Activated CD4-positive, CD25-positive, alpha-beta regulatory T cell treated with anti-CD3 and anti-CD28 coated beads, Interleukin-2, amount 50 U/mL, for 16 hours (primary cell): ENCODE data around the gene BCL6.
A peak's percentile ranks its signal among the peaks of the same experiment; 100 is the strongest.

ENCODE experiments used
- DNase-seq: peaks from one replicate; pipeline ENCODE4 v3.0.0-alpha.2; 2020; ENCODE audit warnings: low read depth, low spot score

Gene BCL6

DNA sequence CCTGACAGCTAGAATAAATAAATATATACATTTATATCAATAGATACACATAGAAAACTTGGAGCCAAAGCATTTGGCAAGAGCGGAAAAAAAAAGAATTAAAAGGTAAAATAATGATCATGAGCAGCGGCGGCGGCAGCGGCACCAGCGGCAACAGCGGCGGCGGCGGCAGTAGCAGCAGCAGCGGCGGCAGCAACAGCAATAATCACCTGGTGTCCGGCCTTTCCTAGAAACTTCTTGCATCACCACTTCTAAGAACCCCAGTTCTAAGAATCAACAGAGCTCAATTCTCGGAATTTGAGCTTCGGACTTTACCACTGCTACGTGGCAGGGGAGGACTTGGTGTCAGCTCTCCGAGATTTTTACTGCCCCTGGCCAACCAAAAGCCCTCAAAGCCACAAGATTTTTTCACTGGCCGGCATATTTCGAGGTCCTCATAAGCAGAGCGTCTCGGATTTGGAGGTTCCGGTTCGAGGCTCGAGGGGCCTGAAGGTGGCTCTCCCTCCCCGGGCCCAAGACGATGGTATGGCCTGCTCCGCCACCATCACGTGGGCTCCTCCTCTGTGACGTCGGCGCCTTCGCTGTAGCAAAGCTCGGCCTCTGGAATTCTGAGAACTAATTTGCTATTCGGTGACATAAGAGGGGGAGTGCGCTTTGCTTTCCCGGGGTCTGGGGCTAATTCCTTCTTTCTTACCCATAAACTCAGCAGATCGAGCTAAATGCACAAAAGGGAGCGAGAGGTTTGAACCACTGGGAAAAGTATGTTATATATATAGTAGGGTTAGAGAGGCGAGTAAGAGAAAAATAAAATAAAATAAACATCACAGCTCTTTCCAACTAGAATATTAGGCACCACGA lies at the start of gene BCL6:
Gene BCL6, minus strand, starts transcription at position 268 of the 858 bp plus-strand sequence. CDS start 11,775 bp downstream, outside the sequence.
- peak; percentile 70 for DNase-seq

DNA sequence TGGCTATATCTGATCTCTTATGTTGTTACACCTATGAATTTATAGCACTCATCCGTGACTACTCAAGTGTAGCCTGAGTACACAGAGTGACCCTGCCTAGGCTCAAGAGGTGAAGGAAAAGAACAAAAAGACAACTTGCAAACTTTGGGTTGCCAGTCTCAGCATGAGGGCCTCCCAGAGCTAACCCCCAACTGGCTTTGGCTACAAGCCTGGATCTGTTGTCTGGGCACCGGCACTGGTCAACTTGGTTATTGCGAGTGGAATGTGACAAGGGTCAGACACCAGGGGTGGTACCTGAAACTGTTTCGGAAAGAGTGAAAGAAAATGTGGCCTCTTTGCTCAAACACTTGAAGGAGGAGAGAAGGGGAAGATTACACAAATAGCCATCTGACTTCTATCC lies 49.5 kb upstream of the BCL6 start:
- DNase-seq: no peak

DNA sequence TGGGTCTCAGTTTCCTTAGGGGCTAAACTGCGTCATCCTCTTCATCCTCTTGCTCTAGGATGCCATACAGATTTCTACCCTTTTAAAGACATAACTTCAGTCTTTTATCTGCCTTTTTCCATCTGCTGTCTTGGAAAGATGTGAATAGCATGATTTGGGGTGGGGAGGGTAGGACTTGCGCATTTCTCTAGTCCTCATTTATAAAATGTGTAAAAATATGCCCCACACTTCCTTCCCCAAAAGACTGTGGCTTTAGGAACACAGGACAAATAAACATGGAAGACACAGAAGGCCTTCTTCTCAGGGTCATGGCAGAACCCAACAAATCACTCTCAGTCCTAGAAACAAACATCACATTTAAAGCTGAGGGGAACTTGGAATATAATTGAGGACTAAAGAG lies 48.4 kb upstream of the BCL6 start:
- DNase-seq: no peak

DNA sequence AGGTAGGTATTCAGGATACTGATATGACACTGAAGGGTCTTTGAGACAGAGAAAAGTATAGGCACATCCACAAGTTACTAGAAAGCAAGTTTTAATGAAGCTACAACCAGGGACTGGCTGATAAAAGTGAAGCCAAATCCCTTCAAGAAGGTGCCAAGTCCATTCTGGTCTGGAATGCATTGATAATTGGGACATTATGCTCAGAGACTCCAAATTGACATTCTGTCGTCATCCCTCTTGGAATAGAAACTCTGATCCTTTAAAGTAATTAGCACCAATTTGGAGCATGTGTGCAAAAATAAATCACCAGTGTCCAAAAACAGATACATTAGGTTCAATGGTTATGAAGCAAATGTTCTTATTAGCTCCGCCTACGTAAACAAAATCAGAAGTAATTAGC lies 47.3 kb upstream of the BCL6 start:
- DNase-seq: no peak

DNA sequence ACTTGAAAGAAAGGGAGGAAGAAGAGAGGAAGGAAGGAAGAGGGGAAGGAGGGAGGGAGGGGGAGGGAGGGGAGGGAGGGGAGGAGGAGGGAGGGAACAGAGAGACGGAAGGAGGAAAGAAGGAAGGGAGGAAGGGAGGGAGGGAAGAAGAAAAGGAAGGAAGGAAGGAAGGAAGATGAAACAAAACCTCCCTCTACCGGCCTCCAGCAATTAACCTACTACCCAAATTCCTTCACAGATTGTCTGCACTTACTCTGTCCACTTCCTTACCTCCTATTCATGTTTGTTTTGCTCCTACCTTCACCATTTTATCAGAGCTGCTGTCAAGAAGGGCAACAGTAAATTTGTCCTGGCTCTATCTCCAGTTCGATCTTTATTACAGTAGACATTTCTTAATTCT lies 44.6 kb upstream of the BCL6 start:
- DNase-seq: no peak

DNA sequence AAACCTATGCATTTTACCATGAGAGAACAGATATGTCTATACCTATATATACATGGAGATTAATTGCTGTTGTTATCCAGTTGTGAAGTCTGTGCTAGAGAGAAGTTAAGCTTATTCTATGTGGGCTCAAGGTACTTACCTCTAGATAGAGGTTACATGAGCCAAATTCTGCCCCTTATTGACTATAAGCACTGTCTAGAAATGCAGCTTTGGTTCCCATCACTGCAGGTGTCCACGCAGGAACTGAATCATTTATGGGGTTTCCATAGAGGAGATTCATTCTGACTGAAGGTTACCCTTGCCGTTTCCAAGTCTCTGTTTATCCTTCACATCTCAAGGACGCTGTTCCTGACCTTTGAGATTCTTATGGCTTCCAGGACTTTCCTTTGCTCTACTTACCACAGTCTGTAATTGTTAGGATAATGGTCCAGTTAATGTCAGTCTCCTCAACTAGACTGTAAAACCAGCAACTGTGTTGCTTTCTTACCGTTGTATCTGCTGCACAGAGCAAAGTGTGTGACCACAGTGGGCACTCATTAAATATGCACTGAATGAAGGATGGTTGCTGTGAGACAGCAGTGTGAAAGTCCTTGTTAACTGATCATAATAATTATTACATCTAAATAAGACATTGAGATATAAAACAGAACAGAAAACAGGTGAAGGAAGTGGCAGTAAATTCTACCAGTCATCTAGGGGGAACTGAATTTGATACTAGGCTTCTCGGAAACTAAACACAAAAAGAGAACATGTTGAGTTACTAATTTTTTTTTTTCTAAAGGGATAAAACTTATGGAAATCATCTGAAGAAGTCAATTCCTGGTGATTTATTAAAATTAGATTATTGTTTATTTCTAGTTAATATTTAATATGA lies 44.0 kb upstream of the BCL6 start:
- DNase-seq: no peak

DNA sequence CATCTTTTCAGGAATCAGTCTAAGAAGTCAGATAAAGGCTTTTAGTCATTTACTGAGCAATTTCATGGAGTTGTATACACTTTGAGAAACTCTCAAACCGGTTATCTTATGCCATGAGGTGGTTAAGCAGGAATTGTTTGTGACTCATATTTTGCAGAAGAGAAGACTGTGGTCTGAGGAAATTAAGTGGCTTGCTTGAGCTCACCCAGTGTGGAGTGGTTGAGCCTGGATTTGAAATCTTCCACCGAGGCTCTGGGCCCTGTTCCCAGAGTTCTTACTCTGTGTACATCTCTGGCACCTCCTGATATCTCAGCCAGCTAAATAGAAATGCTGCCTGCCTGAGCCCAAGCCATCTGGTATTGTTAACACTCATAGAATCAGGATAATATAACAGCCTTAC lies 37.8 kb upstream of the BCL6 start:
- DNase-seq: no peak

DNA sequence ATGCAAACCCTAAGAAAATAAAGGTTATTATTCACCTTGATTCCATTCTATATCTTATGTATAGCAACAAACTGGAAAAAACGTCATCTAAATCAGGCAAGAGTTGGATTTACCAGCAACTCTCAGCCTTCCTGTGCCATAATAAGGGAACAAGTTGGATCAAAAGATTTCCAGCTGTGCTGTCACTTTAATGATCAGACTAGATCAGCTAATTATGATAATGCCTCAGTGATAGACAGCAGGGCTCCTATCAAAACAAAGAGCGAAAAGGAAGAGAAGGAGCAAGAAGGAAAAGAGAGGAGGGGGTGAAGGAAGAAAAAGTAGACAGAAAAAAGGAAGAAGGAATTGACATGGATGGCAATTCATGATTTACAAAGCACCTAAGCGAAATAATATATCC lies 36.7 kb upstream of the BCL6 start:
- DNase-seq: no peak

DNA sequence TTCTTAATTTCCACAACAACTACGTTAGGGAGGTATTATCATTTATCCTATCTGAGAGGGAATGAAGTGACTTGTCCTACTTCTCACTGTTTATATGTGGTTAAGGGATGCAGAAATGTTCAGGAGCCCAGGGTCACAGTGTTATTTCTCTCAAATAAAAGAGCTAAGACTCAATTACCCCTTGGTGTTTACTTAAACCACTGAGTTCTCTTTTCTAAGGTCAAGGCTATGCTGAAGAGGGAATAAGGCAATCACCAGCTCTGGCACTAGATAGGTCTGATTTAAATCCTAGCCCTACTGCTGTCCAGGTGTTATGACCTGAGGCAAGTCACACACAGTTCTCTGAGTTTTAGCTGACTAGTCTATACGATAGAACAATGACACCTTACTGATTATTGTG lies 35.7 kb upstream of the BCL6 start:
- DNase-seq: no peak

DNA sequence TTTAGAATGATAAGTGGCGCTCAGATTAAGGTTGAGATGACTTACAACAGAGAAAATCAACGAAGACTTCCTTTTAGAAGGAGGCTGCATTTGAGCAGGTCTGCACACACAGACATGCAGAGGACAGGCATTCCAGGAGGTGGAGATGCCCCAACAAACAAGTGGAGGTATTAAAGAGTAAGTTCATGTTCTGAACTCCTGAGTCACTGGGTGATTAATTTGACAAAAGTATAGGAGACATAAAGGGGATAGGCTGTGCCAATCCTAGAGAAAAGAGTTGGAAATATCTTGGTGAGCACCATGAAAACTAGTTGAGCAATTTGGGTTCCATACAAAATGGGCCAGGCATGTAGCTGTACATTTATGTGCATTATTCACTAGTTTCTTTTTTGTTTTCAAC lies 33.5 kb upstream of the BCL6 start:
- no peak for DNase-seq

DNA sequence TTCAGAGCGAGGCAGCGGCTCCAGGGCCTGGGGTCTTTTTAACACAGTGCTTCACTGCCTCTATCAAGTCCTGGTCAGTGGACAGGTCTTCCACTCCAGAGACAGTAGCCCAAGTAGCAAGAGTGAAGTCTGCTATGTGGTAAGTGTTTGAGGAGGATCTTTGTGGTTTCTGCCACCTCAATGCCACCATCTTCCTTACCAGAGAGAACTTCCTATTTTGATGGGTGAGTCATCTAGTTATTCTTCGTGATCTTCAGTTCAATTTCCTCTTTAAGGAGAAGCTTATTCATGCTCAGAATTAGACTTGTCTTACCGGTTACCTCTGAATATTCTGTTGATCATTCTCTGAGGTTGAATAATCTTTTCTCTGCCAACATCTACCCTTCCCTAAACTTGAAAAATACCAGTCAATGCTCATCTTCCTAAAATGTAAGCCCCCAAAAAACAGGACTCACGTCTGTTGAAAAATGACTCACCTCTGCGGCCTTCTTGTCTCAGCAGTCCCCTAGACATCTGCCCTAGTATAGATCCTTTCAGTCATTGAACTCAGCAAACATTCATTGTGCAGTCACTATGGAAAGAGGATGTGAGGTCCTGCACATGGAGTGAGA lies 32.2 kb upstream of the BCL6 start:
- no peak for DNase-seq

DNA sequence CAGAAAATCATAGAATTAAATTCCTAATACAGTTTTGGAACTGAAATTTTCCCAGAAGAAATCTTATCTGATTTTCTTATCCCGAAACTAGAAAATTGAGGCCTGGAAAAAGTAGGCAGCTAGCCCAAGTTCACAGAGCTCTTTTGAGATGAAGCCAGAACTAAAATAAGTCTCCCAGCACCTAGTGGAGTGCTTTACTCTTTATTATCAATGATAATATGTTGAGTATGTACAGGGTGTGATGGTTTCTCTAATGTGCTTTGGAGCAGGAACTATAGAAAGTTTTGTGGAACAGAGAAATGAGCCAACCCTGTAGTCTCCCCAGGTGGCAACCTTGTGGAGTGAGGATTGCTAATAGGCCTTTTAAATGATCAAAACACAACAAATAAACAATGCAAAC lies 30.3 kb upstream of the BCL6 start:
- DNase-seq: no peak

DNA sequence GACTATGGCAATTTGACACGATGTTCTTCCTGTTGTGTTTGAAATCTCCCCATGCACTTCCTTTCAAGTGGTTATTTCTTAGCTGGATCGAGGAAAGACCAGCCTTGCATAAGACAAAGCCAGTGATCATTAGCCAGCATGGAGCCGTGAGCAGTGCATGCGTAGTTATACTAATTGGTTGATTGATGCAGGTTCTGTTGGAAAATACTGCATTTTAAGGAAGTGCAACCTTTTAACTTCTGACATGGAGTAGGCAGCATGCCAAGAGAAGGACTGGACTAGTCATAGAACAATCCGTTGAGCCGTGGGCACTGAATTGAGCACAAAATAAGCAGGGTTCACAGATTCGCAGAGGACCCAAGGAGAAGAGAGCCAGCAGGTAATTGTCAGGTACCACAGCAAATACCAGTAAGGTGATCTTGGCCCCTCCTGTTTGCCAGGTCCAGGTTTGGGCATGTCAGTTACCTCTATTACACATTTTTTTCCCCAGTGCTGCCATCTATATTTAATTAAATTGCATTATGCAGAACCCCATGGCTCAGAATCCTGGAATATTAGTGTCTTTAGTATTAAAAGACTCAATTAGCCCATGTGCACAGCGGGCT lies 29.0 kb upstream of the BCL6 start:
- DNase-seq: no peak

DNA sequence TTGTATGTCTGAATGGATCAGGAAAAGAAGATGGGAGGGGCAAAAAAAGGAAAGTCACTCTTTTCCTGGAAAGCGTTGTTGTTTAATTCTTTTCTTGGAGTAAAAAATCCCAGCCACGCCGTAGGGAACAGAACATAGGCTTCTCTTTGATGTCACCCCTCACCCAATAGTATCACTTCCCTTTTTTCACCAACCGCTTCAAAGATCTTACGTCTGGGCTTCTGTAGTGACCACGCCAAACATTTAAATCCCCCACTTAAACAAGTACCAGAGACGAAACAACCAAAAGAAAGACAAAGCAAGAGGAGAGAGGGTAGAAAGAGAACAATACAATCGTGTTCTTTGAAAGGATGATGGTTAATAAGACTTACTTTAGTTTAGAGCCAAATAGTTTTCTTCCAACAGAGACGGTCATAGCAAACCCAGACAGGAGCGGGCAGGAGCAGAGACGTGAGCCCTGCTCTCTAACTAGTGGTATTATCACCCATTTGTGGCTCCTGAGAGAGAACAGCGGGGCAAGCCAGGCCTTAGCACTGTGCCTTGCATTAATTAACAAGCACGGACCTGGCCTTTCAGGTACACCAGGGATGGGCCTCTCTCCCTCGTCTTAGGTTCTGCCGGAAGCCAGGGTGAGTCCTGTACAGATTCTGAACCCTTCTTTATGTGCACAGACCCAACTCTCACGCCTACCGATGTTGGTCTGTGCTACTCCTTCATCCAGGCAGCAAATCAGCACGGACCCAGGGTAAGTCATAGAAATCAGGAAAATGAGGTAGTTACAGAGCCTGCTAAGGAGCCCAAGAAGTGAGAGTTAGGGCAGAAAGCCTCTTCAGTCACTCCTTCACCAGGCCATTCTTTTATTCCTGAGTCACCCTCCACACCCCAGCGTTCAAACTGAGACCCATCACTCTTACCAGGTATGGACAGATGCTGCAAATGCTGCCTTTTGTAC lies 28.2 kb upstream of the BCL6 start:
- DNase-seq: no peak

DNA sequence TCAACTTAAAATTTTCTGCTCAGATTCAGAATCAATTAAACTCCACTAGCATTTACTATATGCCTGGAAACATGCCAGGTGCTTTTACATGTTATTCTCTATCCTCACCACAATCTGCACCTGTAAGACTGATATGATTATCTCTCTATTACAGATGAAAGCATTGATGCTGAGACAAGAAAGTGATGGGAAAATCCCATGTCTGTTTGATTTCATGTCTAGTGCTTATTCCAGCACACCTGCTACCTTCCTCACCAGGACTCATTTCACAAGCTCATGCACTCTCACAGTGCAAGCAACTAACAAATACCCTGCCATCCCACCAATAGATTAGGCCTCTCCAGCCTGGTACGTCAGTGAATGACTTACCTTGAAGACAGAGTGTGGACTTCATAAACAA lies 25.0 kb upstream of the BCL6 start:
- no peak for DNase-seq

DNA sequence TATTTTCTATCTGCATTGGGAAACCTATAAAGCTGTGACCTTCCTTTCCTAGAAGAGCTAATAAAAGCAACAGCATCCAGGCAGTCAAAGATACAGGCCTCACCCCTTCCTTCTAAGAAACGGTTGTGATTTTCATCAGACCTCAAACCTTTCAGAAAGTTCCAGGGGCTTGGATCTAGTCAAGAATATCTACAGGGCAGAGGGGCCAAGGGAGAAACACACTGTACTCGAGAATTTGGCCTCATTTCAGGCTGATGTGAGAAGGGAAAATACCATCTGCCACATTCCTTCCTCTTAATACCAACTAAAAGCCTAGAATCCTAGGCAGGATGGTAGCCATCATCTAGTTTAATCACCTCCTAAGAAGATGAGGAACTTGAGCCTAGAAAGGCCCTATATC lies 24.5 kb upstream of the BCL6 start:
- no peak for DNase-seq

DNA sequence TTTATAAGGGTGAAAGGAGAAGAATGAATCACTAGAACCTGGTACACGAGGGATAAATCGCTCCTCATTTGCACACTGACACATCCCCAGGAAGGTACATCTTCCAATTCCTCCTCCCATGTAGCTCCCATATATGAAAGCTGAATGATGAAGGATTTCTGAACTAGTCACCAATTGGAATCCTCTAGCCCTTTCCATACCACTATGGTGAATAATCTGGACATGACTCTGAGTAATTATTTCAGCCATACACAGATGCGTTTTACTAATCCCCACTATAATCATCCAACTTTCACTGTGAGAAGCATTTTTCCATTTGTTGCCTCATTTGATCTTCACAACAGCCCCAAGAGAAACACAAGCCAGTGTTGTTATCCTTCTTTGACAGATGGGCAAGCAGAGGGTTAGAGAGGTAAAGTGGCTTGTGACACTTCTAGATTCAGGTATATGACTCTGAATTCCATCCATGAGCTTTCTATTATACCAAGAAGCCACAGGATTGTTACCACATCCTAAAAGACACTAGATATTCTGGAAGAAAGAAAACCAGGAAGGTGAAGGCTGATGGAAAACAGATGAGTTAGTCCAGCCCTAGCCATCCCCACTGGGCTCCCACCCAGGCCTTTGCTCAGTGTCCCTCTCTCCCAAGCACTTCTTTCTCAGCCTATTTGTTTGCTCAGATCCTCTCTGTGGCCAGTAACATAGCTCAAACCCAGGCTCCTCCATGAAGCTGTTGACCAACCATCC lies 22.2 kb upstream of the BCL6 start:
- DNase-seq: no peak

DNA sequence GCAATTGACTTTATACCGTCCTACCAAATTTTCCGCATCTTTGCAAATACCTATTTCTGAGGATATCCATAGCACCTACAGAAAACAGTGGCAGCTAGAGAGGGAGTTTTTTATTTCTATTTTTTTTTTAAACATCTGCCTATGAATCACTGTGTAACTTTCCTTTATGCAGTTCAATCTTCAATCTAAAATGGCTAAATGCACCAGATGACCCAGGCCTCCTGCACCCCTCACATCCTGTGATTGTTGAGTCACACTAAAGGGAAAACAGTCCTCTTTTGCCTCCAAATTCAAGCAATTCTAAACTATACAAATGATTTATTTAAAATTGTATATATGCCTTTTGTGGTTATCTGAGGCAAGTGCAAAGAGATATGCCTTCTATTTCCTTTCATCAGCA lies 20.1 kb upstream of the BCL6 start:
- no peak for DNase-seq

DNA sequence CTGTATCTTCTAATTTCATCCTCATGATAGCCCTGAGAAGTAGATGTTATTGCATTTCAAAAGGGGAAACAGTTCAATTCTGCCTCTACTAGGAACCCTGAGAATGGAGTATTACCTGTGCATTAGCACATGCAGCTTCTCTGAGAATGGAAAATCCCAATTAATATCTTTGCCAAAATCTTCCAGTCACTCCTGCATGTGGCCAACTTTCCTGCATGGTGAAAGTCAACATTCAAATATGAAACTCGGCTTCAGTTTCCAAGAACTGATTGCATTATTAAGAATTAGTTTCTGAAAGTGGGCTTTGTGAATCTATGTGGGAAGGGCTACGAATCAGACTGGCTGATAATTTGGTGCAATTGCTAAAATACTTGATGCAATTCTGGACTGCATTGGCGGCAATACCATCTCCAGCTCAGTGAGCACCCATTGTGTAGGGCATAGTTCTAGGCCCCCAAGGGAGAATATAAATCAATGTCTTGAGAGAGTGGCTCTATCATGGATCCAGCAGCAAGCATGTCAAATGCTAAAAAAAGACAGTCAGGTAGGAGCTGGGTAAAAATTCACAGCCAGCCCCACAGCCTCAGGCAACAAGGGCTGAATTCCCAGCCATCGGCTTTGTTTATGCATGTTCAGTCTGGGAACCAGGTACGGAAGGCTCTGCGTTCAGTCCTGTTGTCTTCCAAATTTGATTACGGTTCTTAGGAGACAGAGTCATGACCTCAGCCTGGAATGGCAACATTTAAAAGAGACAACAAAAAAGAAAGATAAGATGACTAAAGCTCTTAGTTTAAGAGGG lies 18.8 kb upstream of the BCL6 start:
- no peak for DNase-seq
